Right atrium auricular region (tissue), 2 donors: ENCODE measurements around the gene RECK. TPM values are rescaled to one million over a fixed set of nuclear protein-coding genes. Genes with fewer than 3 reads are reported as not detected.

Experiments used
- DNase-seq: peaks from one replicate; pipeline ENCODE4 v3.0.0-alpha.2; 2019; ENCODE audit warnings: low spot score
- H3K27ac ChIP-seq, 2 donors: fragments of 200-600 bp; sonication (generic); 1 replicate in 1 of 2; 2 replicates in 1 of 2; pipeline ENCODE4 v1.5.1; 2016 to 2019
- H3K27me3 ChIP-seq, 2 donors: fragments of 200-600 bp; sonication (generic); one replicate each; pipeline versions ENCODE4 v1.5.1 to v1.6.0; 2017 to 2019
- H3K36me3 ChIP-seq: fragments of 200-600 bp; sonication (generic); one replicate; pipeline ENCODE4 v1.5.1; 2016
- H3K4me1 ChIP-seq, 2 donors: fragments of 200-600 bp; sonication (generic); one replicate each; pipeline versions ENCODE4 v1.5.1 to v1.6.0; 2017 to 2019
- H3K4me3 ChIP-seq, 2 donors: fragments of 200-600 bp; sonication (generic); 1 replicate in 1 of 2; 2 replicates in 1 of 2; pipeline ENCODE4 v1.5.1; 2017 to 2019; ENCODE audit warnings: mild to moderate bottlenecking in 1 of 2, moderate library complexity in 1 of 2
- H3K9me3 ChIP-seq, 2 donors: fragments of 200-600 bp; sonication (generic); one replicate each; pipeline ENCODE4 v1.5.1; 2019
- CTCF ChIP-seq, 2 donors: fragments of 200-600 bp; sonication (generic); IDR thresholded peaks; one replicate each; pipeline ENCODE4 v1.5.1; 2019; ENCODE audit warnings: antibody characterized with exemption in 2 of 2
- total RNA-seq, 2 donors: library from RNA; depleted of rRNA; stranded (reverse); fragments of >200 nt; gene quantifications; one replicate each; pipeline ENCODE4 v1.1.0, GENCODE V29; 2016

RECK gene
- total RNA-seq, 2 donors from 2014 or later, result 7.6 to 8.9 TPM

GRCh38 chr9:36119476-36119875 is 82.8 kb downstream of the RECK start:
- H3K4me1 ChIP-seq, result no peaks in the 10 kb centered on the region
- no peaks in the 10 kb centered on the region for H3K9me3 ChIP-seq
- no peak overlapping the region for H3K4me3 ChIP-seq
- no peaks in the 10 kb centered on the region for H3K27me3 ChIP-seq
- H3K27ac ChIP-seq, result no peak overlapping the region
- H3K36me3 ChIP-seq, result peaks cover 22% of the 10 kb centered on the region
- no peak for DNase-seq
- no peak for TF ChIP-seq CTCF (IDR thresholded peaks at IDR 0.05)

GRCh38 chr9:36120705-36121104 is 84.0 kb downstream of the RECK start:
- H3K4me3 ChIP-seq, result no peak overlapping the region
- H3K27ac ChIP-seq, result no peak overlapping the region
- no peak for DNase-seq
- H3K4me1 ChIP-seq, result no peaks in the 10 kb centered on the region
- no peaks in the 10 kb centered on the region for H3K9me3 ChIP-seq
- peaks cover 22% of the 10 kb centered on the region for H3K36me3 ChIP-seq
- TF ChIP-seq CTCF (IDR thresholded peaks at IDR 0.05), result no peak
- H3K27me3 ChIP-seq, result no peaks in the 10 kb centered on the region

- Histone ChIP-seq H3K9me3 (no peaks in the 10 kb centered on the region), H3K4me3 (no peak overlapping the region), H3K27ac (no peak overlapping the region), H3K4me1 (no peaks in the 10 kb centered on the region), H3K36me3 (peaks cover 22% of the 10 kb centered on the region), H3K27me3 (no peaks in the 10 kb centered on the region)
- TF ChIP-seq CTCF (IDR thresholded peaks at IDR 0.05), result no peak
- DNase-seq, result no peak
Measured at GRCh38 chr9:36121971-36122370, 85.3 kb downstream of the RECK start.

GRCh38 chr9:36123515-36123914 is 86.8 kb downstream of the RECK start:
- no peak overlapping the region for H3K27ac ChIP-seq
- peaks cover 22% of the 10 kb centered on the region for H3K36me3 ChIP-seq
- no peak for TF ChIP-seq CTCF (IDR thresholded peaks at IDR 0.05)

GRCh38 chr9:36125062-36125855 is 88.5 kb downstream of the RECK start:
- Histone ChIP-seq H3K9me3 (no peaks in the 10 kb centered on the region), H3K4me3 (no peak overlapping the region), H3K4me1 (no peaks in the 10 kb centered on the region), H3K36me3 (peaks cover 18% of the 10 kb centered on the region), H3K27me3 (no peaks in the 10 kb centered on the region), H3K27ac (no peak overlapping the region)
- DNase-seq, result no peak
- TF ChIP-seq CTCF (IDR thresholded peaks at IDR 0.05), result no peak

More at GRCh38 chr9:36123515-36123914, 86.8 kb downstream of the RECK start:
- Histone ChIP-seq H3K9me3 (no peaks in the 10 kb centered on the region), H3K27me3 (no peaks in the 10 kb centered on the region), H3K4me1 (no peaks in the 10 kb centered on the region), H3K4me3 (no peak overlapping the region)
- no peak for DNase-seq
